Neural cell (in vitro differentiated cells): ENCODE data around the gene DPP6. TPM values are rescaled to one million over a fixed set of nuclear protein-coding genes. Genes with fewer than 3 reads are reported as not detected.

ENCODE experiments used
- H2AFZ ChIP-seq: fragments of 200-600, 300-800 bp; sonication (generic), shearing (Covaris generic); 2 replicates; pipeline ENCODE4 v1.6.0; 2014; ENCODE audit warnings: low read depth, mild to moderate bottlenecking, antibody characterized with exemption, low read length, moderate library complexity
- H3F3A ChIP-seq: fragments of 200-600 bp; shearing (Covaris generic); 2 replicates; pipeline ENCODE4 v1.6.1; 2016; ENCODE audit warnings: mild to moderate bottlenecking, moderate library complexity, mixed read lengths, antibody characterized with exemption, low read length; ENCODE audit not compliant: insufficient read depth, poor library complexity, severe bottlenecking
- H3K27ac ChIP-seq: fragments of 200-600, 300-800 bp; sonication (generic), shearing (Covaris generic); 2 replicates; pipeline ENCODE4 v1.5.1; 2014; ENCODE audit warnings: mild to moderate bottlenecking, low read length, moderate library complexity
- H3K27me3 ChIP-seq: fragments of 300-800, 200-600 bp; sonication (generic), shearing (Covaris generic); 2 replicates; pipeline ENCODE4 v1.6.0; 2014; ENCODE audit warnings: mild to moderate bottlenecking, low read depth, low read length, moderate library complexity; ENCODE audit not compliant: insufficient read depth
- H3K36me3 ChIP-seq: fragments of 300-800, 200-600 bp; sonication (generic), shearing (Covaris generic); 2 replicates; pipeline ENCODE4 v1.5.1; 2014; ENCODE audit warnings: mild to moderate bottlenecking, antibody characterized with exemption, low read length, moderate library complexity; ENCODE audit not compliant: insufficient read depth
- H3K4me2 ChIP-seq: fragments of 300-800, 200-600 bp; sonication (generic), shearing (Covaris generic); 2 replicates; pipeline ENCODE4 v1.6.0; 2014; ENCODE audit warnings: mild to moderate bottlenecking, low read length
- H3K4me3 ChIP-seq: fragments of 300-800, 200-600 bp; sonication (generic), shearing (Covaris generic); 2 replicates; pipeline ENCODE4 v1.5.1; 2014; ENCODE audit warnings: mild to moderate bottlenecking, low read length, moderate library complexity
- H3K79me2 ChIP-seq: fragments of 200-600 bp; shearing (Covaris generic); replicated peaks from 2 replicates; pipeline ENCODE4 v1.6.0; 2014; ENCODE audit warnings: mild to moderate bottlenecking, low read length, moderate library complexity; ENCODE audit not compliant: insufficient read depth
- H3K9ac ChIP-seq: fragments of 300-800, 200-600 bp; sonication (generic), shearing (Covaris generic); 2 replicates; pipeline ENCODE4 v1.6.1; 2016; ENCODE audit warnings: mild to moderate bottlenecking, low read length, mixed read lengths
- H3K9me2 ChIP-seq: fragments of 200-600 bp; shearing (Covaris generic); 2 replicates; pipeline ENCODE4 v1.6.1; 2016; ENCODE audit warnings: mild to moderate bottlenecking, low read length, mixed read lengths; ENCODE audit not compliant: insufficient read depth
- H3K9me3 ChIP-seq: fragments of 200-600, 300-800 bp; sonication (generic), shearing (Covaris generic); 2 replicates; pipeline ENCODE4 v1.6.1; 2016; ENCODE audit warnings: mild to moderate bottlenecking, mixed run types, low read length, moderate library complexity, mixed read lengths
- H4K20me1 ChIP-seq: fragments of 200-600 bp; shearing (Covaris generic); 2 replicates; pipeline ENCODE4 v1.6.1; 2016; ENCODE audit warnings: mild to moderate bottlenecking, mixed run types; ENCODE audit not compliant: insufficient read depth
- CTCF ChIP-seq: fragments of 450-650 bp; IDR thresholded peaks from 2 replicates; pipeline ENCODE4 v1.5.1; 2014; ENCODE audit warnings: antibody characterized with exemption, mild to moderate bottlenecking, moderate library complexity; ENCODE audit not compliant: poor library complexity, severe bottlenecking
- EP300 ChIP-seq: fragments of 450-650 bp; conservative IDR thresholded peaks from 2 replicates; pipeline ENCODE4 v1.6.1; 2014; ENCODE audit warnings: antibody characterized with exemption, mild to moderate bottlenecking, moderate library complexity; ENCODE audit not compliant: poor library complexity, severe bottlenecking
- EZH2 ChIP-seq: fragments of 200-600, 300-800 bp; shearing (Covaris generic), sonication (generic); IDR thresholded peaks from 2 replicates; pipeline ENCODE4 v1.6.1; 2014; ENCODE audit warnings: antibody characterized with exemption, low read length, borderline replicate concordance, mild to moderate bottlenecking; ENCODE audit not compliant: insufficient read depth, poor library complexity, severe bottlenecking
- MXI1 ChIP-seq: fragments of 450-650 bp; conservative IDR thresholded peaks from 2 replicates; pipeline ENCODE4 v1.6.1; 2014; ENCODE audit warnings: antibody characterized with exemption, mild to moderate bottlenecking; ENCODE audit not compliant: poor library complexity, severe bottlenecking
- POLR2AphosphoS5 ChIP-seq: IDR thresholded peaks from 2 replicates; pipeline ENCODE4 v1.6.1; 2012
- RAD21 ChIP-seq: fragments of 450-650 bp; conservative IDR thresholded peaks from 2 replicates; pipeline ENCODE4 v1.6.1; 2014; ENCODE audit warnings: antibody characterized with exemption, mild to moderate bottlenecking, moderate library complexity
- SMC3 ChIP-seq: fragments of 450-650 bp; conservative IDR thresholded peaks from 2 replicates; pipeline ENCODE4 v1.6.1; 2014; ENCODE audit warnings: antibody characterized with exemption, mild to moderate bottlenecking, moderate library complexity; ENCODE audit not compliant: poor library complexity
- TAF1 ChIP-seq: IDR thresholded peaks from 2 replicates; pipeline ENCODE4 v1.6.1; 2012; ENCODE audit warnings: low read depth
- polyA plus RNA-seq: library from polyadenylated mRNA; depleted of rRNA; stranded (reverse); fragments of >200 nt; gene quantifications from 2 replicates; pipeline ENCODE4 v1.2.3, GENCODE V29; 2014
- TF ChIP-seq, protein P1 (sequence below): IDR thresholded peaks from 2 replicates; pipeline ENCODE4 v1.6.1; 2012; ENCODE audit warnings: borderline replicate concordance

Gene DPP6
- polyA plus RNA-seq, 1 donor from 2014 or later: 20.4 TPM

GRCh38 chr7:154540596-154540995 is 488.4 kb downstream of the DPP6 start:
- Histone ChIP-seq H3K4me3 (no peak overlapping the region), H3K4me2 (no peak overlapping the region), H2AFZ (no peak overlapping the region), H3F3A (no peaks in the 10 kb centered on the region), H4K20me1 (no peaks in the 10 kb centered on the region), H3K36me3 (no peaks in the 10 kb centered on the region), H3K9ac (no peak overlapping the region), H3K9me2 (no peaks in the 10 kb centered on the region), H3K9me3 (no peaks in the 10 kb centered on the region), H3K27me3 (no peaks in the 10 kb centered on the region), H3K79me2 (no peaks in the 10 kb centered on the region), H3K27ac (no peak overlapping the region)
- no peak for TF ChIP-seq SMC3
- TF ChIP-seq EP300: no peak
- TF ChIP-seq EZH2: no peak
- TF ChIP-seq CTCF: no peak
- TF ChIP-seq POLR2AphosphoS5: no peak
- no peak for TF ChIP-seq TAF1
- TF ChIP-seq MXI1: no peak
- TF ChIP-seq, protein P1, sequence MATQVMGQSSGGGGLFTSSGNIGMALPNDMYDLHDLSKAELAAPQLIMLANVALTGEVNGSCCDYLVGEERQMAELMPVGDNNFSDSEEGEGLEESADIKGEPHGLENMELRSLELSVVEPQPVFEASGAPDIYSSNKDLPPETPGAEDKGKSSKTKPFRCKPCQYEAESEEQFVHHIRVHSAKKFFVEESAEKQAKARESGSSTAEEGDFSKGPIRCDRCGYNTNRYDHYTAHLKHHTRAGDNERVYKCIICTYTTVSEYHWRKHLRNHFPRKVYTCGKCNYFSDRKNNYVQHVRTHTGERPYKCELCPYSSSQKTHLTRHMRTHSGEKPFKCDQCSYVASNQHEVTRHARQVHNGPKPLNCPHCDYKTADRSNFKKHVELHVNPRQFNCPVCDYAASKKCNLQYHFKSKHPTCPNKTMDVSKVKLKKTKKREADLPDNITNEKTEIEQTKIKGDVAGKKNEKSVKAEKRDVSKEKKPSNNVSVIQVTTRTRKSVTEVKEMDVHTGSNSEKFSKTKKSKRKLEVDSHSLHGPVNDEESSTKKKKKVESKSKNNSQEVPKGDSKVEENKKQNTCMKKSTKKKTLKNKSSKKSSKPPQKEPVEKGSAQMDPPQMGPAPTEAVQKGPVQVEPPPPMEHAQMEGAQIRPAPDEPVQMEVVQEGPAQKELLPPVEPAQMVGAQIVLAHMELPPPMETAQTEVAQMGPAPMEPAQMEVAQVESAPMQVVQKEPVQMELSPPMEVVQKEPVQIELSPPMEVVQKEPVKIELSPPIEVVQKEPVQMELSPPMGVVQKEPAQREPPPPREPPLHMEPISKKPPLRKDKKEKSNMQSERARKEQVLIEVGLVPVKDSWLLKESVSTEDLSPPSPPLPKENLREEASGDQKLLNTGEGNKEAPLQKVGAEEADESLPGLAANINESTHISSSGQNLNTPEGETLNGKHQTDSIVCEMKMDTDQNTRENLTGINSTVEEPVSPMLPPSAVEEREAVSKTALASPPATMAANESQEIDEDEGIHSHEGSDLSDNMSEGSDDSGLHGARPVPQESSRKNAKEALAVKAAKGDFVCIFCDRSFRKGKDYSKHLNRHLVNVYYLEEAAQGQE: no peak
- no peak for TF ChIP-seq RAD21

DNA sequence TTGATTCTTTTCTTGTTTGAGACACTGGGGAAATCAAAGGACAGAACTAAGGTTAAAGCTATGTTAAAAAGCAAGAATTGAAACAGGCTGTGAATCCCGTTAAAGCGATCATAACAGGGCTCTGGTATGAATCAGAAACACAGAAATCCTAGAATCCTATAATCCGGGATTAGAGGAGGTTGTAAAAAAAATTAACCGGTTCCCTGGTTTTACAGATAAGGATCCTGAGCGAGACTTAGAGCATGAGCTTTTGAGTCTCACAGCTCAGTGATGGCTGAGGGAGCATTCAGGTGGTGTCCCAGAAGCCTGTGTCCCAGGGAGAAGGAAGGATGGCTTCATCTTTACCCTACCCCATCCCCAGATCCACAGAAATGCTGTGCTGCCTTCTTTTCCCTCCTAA is 489.4 kb downstream of the DPP6 start:
- Histone ChIP-seq H3K9me3 (no peaks in the 10 kb centered on the region), H3K9ac (no peak overlapping the region), H4K20me1 (no peaks in the 10 kb centered on the region), H3K4me3 (no peak overlapping the region), H3F3A (no peaks in the 10 kb centered on the region), H3K4me2 (no peak overlapping the region), H3K27me3 (no peaks in the 10 kb centered on the region), H3K79me2 (no peaks in the 10 kb centered on the region), H3K36me3 (no peaks in the 10 kb centered on the region), H3K27ac (no peak overlapping the region), H2AFZ (no peak overlapping the region), H3K9me2 (no peaks in the 10 kb centered on the region)
- TF ChIP-seq, protein P1: no peak
- no peak for TF ChIP-seq CTCF
- no peak for TF ChIP-seq EZH2
- no peak for TF ChIP-seq MXI1
- no peak for TF ChIP-seq TAF1
- no peak for TF ChIP-seq RAD21
- no peak for TF ChIP-seq POLR2AphosphoS5
- no peak for TF ChIP-seq EP300
- TF ChIP-seq SMC3: no peak
